A375 (cell line): ENCODE data around the gene SRSF5. TPM values are rescaled to one million over a fixed set of nuclear protein-coding genes. Genes with fewer than 3 reads are reported as not detected.

Experiments used
- small RNA-seq: library from RNA; depleted of rRNA; stranded (forward); fragments of <200 nt; gene quantifications from one replicate; pipeline ENCODE3, GENCODE V24; 2014
- total RNA-seq: library from RNA; depleted of rRNA; stranded (reverse); fragments of >200 nt; shearing (Covaris generic); gene quantifications from 2 replicates; pipeline ENCODE4 v1.2.3, GENCODE V29; 2014; rRNA removed

Gene SRSF5
- 186 and 202 TPM in 2 replicates for total RNA-seq

DNA sequence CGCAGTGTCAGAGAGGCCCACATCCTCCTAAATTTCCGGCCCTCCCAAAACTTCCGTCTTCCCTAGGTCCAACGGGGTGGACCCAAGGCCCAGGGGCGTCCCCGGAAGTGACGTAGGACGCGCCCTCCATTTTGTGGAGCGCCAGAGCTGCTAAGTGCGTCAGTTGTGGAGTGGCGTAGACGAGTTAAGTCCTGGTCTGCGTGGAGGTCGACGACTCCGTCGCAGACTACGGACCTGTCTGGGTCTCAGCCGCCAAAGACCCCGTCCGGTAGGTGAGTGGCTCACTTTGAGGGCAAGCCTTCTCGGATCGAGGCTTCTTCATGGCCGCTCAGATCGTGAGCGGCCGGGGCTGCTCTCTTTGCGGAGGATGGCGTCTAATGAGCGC is at the start of gene SRSF5:
TSS of gene SRSF5 (plus strand) at position 159 of the 385 bp plus-strand sequence. CDS start 1,015 bp downstream, outside the sequence.

DNA sequence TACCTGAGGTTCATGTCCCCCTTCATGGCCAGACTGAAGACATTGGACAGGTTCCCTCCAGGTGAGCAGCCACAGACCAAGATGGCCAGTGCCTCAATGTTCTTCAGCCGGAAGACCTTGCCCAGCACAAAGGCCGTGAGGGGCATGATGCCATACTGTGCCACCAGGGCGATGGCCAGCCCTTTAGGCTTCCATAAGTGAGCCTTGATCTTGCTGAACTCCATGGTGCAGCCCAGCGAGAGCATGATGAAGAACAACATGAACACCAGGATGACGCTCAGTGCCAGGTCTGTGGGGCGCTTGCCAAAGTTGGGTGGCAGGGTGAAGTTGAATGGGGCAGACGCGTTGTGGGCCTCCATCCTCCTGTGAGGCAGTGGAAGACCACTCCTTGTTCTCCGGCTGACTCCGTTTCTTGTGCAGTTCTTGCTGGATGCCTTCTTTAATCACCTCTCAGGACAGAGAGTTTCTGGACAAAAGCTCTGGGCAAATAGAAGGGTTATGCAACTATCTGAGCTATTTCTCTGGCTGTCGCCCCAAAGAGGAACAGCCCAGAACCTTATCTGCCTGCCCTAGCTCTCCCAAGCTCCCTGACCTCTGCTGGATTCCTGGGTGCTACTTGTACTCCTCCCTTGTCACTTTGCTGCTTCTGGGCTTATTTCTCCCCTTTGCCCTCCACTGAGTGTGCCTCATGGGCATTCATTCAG is 30.0 kb downstream of the SRSF5 start, which contains the start of gene SLC10A1:
TSS of gene SLC10A1 (minus strand) at position 445 of the 704 bp plus-strand sequence. CDS start at position 359, 86 bp downstream.

Small RNAs within 50 kb of the gene (small RNA-seq; reads per million reads assigned to genes)
- not detected for gene RF00614

Other genes with a start within 250 kb of the SRSF5 start
- not detected in 2 replicates for gene CCDC177, start 192.3 kb upstream of the SRSF5 start, total RNA-seq
- 2.4 and 2.8 TPM in 2 replicates for gene SUSD6, start 155.5 kb upstream of the SRSF5 start, total RNA-seq
- gene SLC10A1, start 30.1 kb downstream of the SRSF5 start, total RNA-seq, result not detected in 2 replicates
- 17.7 and 18.4 TPM in 2 replicates for gene SMOC1, start 112.3 kb downstream of the SRSF5 start, total RNA-seq